HepG2 (cell line): Measurements from ENCODE around the gene FLT3LG. TPM values are rescaled to one million over a fixed set of nuclear protein-coding genes. Genes with fewer than 3 reads are reported as not detected.
A peak's percentile ranks its signal among the peaks of the same experiment; 100 is the strongest.

Experiments used
- CBFB ChIP-seq: sonication (generic); formaldehyde crosslinking; IDR thresholded peaks from 2 replicates; pipeline ENCODE4 v1.4.0; 2020; ENCODE audit warnings: missing genetic modification reagents
- HMG20B ChIP-seq: conservative IDR thresholded peaks from 2 replicates; pipeline ENCODE4 v1.6.1; 2016; ENCODE audit warnings: missing genetic modification reagents, missing compliant biosample characterization
- HNRNPK ChIP-seq: fragments of 200-400 bp; formaldehyde crosslinking; IDR thresholded peaks from 2 replicates; pipeline ENCODE4 v1.6.1; 2018; ENCODE audit warnings: low read length, low read depth, moderate library complexity, mild to moderate bottlenecking; ENCODE audit not compliant: poor library complexity, severe bottlenecking
- MED1 ChIP-seq: sonication (generic); formaldehyde crosslinking; IDR thresholded peaks from 2 replicates; pipeline ENCODE4 v1.4.0; 2020; ENCODE audit warnings: missing genetic modification reagents
- SOX6 ChIP-seq, 2 experiments: fragments of 450-650 bp in 1 of 2; sonication (generic) in 1 of 2; formaldehyde crosslinking in 1 of 2; IDR thresholded peaks; 2 replicates each; pipeline versions ENCODE4 v1.4.0 to v1.6.1; 2017 to 2020; ENCODE audit warnings: antibody characterized with exemption in 1 of 2, mild to moderate bottlenecking in 1 of 2, missing genetic modification reagents in 1 of 2
- TEAD3 ChIP-seq: optimal IDR thresholded peaks from 2 replicates; pipeline ENCODE3; 2016; ENCODE audit warnings: borderline replicate concordance
- TMF1 ChIP-seq: sonication (generic); formaldehyde crosslinking; IDR thresholded peaks from 2 replicates; pipeline ENCODE4 v1.8.1; 2022; ENCODE audit warnings: low read depth, missing genetic modification reagents
- YEATS2 ChIP-seq: sonication (generic); formaldehyde crosslinking; IDR thresholded peaks from 2 replicates; pipeline ENCODE4 v1.4.0; 2020; ENCODE audit warnings: missing genetic modification reagents, borderline replicate concordance
- ZNF18 ChIP-seq: sonication (generic); formaldehyde crosslinking; IDR thresholded peaks from 2 replicates; pipeline ENCODE4 v1.8.0; 2022; ENCODE audit warnings: mild to moderate bottlenecking, missing genetic modification reagents; ENCODE audit not compliant: insufficient replicate concordance
- ZNF20 ChIP-seq: sonication (generic); formaldehyde crosslinking; IDR thresholded peaks from 2 replicates; pipeline ENCODE4 v1.4.0; 2020; ENCODE audit warnings: mild to moderate bottlenecking, moderate library complexity, missing genetic modification reagents
- ZNF567 ChIP-seq: sonication (generic); formaldehyde crosslinking; IDR thresholded peaks from 2 replicates; pipeline ENCODE4 v1.8.1; 2023; ENCODE audit warnings: mild to moderate bottlenecking, missing genetic modification reagents, borderline replicate concordance
- ZNF616 ChIP-seq: sonication (generic); formaldehyde crosslinking; IDR thresholded peaks from 2 replicates; pipeline ENCODE4 v1.5.0; 2020; ENCODE audit warnings: low read depth, mild to moderate bottlenecking, missing genetic modification reagents
- ZNF674 ChIP-seq: sonication (generic); formaldehyde crosslinking; IDR thresholded peaks from 2 replicates; pipeline ENCODE4 v1.5.0; 2020; ENCODE audit warnings: low read depth, mild to moderate bottlenecking, missing genetic modification reagents
- polyA plus RNA-seq, 8 experiments: library from polyadenylated mRNA; depleted of rRNA in 3 of 8; stranded (reverse) in 7 of 8; unstranded in 1 of 8; fragments of >200 nt; fragmentation: Illumina TruSeq in 4 of 8; extraction: Trizol in 4 of 8; gene quantifications; 2 replicates each; pipeline versions ENCODE4 v1.2.1 to v1.2.3, GENCODE V29; 2011 to 2016; ENCODE audit warnings: low read depth in 4 of 8, missing spikeins in 1 of 8, mixed read lengths in 1 of 8; ENCODE audit not compliant: insufficient read depth in 1 of 8
- total RNA-seq, 5 experiments: library from RNA; depleted of rRNA; stranded (reverse); fragments of >200 nt; fragmentation: Illumina TruSeq; extraction: Trizol; gene quantifications; 2 replicates each; pipeline ENCODE4 v1.2.3, GENCODE V29; 2016; ENCODE audit warnings: low read depth in 1 of 5
- TF ChIP-seq, protein P1 (sequence below): sonication (generic); formaldehyde crosslinking; IDR thresholded peaks from 2 replicates; pipeline ENCODE4 v1.4.0; 2020; ENCODE audit warnings: missing genetic modification reagents
- TF ChIP-seq, protein P2 (sequence below): sonication (generic); formaldehyde crosslinking; IDR thresholded peaks from 2 replicates; pipeline ENCODE4 v1.4.0; 2020; ENCODE audit warnings: missing genetic modification reagents, borderline replicate concordance
- TF ChIP-seq, protein P3 (sequence below): IDR thresholded peaks from 2 replicates; pipeline ENCODE4 v1.6.1; 2012; ENCODE audit warnings: low read depth, low read length, improper control_type of control experiment
- TF ChIP-seq, protein P4 (sequence below): sonication (generic); formaldehyde crosslinking; conservative IDR thresholded peaks from 2 replicates; pipeline ENCODE4 v1.8.0; 2022; ENCODE audit warnings: mild to moderate bottlenecking, moderate library complexity, missing genetic modification reagents

FLT3LG gene
- total and polyA plus RNA-seq, 2 of the 13 experiments (the other 11 are each of a cell fraction or from before 2014, with no cell fraction given), result 1.5 to 2.6 TPM

- TF ChIP-seq, protein P1, sequence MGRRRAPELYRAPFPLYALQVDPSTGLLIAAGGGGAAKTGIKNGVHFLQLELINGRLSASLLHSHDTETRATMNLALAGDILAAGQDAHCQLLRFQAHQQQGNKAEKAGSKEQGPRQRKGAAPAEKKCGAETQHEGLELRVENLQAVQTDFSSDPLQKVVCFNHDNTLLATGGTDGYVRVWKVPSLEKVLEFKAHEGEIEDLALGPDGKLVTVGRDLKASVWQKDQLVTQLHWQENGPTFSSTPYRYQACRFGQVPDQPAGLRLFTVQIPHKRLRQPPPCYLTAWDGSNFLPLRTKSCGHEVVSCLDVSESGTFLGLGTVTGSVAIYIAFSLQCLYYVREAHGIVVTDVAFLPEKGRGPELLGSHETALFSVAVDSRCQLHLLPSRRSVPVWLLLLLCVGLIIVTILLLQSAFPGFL, result no peak
- TF ChIP-seq CBFB (CRISPR knock-in tag), result no peak
- TF ChIP-seq ZNF18 (CRISPR knock-in tag), result no peak
- TF ChIP-seq, protein P2, sequence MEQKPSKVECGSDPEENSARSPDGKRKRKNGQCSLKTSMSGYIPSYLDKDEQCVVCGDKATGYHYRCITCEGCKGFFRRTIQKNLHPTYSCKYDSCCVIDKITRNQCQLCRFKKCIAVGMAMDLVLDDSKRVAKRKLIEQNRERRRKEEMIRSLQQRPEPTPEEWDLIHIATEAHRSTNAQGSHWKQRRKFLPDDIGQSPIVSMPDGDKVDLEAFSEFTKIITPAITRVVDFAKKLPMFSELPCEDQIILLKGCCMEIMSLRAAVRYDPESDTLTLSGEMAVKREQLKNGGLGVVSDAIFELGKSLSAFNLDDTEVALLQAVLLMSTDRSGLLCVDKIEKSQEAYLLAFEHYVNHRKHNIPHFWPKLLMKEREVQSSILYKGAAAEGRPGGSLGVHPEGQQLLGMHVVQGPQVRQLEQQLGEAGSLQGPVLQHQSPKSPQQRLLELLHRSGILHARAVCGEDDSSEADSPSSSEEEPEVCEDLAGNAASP (CRISPR knock-in tag), result peak; percentile 51
- no peak for TF ChIP-seq ZNF616 (CRISPR knock-in tag)
- peak; percentile 50; the same call in 1 of the 2 replicates for TF ChIP-seq YEATS2
- no peak for TF ChIP-seq ZNF20 (CRISPR knock-in tag)
- TF ChIP-seq, protein P3, sequence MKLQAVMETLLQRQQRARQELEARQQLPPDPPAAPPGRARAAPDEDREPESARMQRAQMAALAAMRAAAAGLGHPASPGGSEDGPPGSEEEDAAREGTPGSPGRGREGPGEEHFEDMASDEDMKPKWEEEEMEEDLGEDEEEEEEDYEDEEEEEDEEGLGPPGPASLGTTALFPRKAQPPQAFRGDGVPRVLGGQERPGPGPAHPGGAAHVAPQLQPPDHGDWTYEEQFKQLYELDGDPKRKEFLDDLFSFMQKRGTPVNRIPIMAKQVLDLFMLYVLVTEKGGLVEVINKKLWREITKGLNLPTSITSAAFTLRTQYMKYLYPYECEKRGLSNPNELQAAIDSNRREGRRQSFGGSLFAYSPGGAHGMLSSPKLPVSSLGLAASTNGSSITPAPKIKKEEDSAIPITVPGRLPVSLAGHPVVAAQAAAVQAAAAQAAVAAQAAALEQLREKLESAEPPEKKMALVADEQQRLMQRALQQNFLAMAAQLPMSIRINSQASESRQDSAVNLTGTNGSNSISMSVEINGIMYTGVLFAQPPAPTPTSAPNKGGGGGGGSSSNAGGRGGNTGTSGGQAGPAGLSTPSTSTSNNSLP, result peak; percentile 80
- TF ChIP-seq ZNF567 (CRISPR knock-in tag), result peak; percentile 60; the same call in 1 of the 2 replicates
- no peak for TF ChIP-seq HMG20B (CRISPR knock-in tag)
- peak; percentile 28; the same call in 1 of the 2 replicates for TF ChIP-seq TMF1
- TF ChIP-seq MED1 (CRISPR knock-in tag), result peak; percentile 72
- peak; percentile 45 for TF ChIP-seq HNRNPK
- no peak for TF ChIP-seq ZNF674 (CRISPR knock-in tag)
- TF ChIP-seq, protein P4, sequence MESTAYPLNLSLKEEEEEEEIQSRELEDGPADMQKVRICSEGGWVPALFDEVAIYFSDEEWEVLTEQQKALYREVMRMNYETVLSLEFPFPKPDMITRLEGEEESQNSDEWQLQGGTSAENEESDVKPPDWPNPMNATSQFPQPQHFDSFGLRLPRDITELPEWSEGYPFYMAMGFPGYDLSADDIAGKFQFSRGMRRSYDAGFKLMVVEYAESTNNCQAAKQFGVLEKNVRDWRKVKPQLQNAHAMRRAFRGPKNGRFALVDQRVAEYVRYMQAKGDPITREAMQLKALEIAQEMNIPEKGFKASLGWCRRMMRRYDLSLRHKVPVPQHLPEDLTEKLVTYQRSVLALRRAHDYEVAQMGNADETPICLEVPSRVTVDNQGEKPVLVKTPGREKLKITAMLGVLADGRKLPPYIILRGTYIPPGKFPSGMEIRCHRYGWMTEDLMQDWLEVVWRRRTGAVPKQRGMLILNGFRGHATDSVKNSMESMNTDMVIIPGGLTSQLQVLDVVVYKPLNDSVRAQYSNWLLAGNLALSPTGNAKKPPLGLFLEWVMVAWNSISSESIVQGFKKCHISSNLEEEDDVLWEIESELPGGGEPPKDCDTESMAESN (CRISPR knock-in tag), result 0 out of 2 replicates have a peak, but pooled peaks have one; percentile 53
- no peak for TF ChIP-seq SOX6 (IDR thresholded peaks at IDR 0.05)
- peak; percentile 69 for TF ChIP-seq SOX6 (CRISPR knock-in tag; IDR thresholded peaks at IDR 0.05)
- peak; percentile 51 for TF ChIP-seq TEAD3 (CRISPR knock-in tag)
These were observed 39.1 kb downstream of the FLT3LG start (continued) for GRCh38 chr19:49512970-49513745.
